Endothelial cell of umbilical vein (primary cell): ENCODE results near the gene PSMB2. TPM values are rescaled to one million over a fixed set of nuclear protein-coding genes. Genes with fewer than 3 reads are reported as not detected.

Source experiments
- BruUV-seq: library from RNA; stranded (reverse); fragments of 400-500 nt; replicated peaks from 2 replicates; lab custom pipeline; 2021; lab: Mats Ljungman, UMichigan
- CTCF ChIA-PET: fragments of 300-600, 350-600 bp; sonication (Branson Sonifier 250); formaldehyde crosslinking; loops from one replicate; lab custom pipeline; 2021; ENCODE audit warnings: antibody characterized with exemption, inconsistent platforms; lab: Charles Lee
- POLR2A ChIA-PET: fragments of 300-600, 350-600 bp; sonication (Branson Sonifier 250); formaldehyde crosslinking; loops from one replicate; lab custom pipeline; 2021; ENCODE audit warnings: antibody characterized with exemption, inconsistent platforms; lab: Charles Lee
- DNase-seq: peaks from one replicate; pipeline ENCODE4 v3.0.0-alpha.2; 2011; ENCODE audit warnings: low read depth, low spot score
- FAIRE-seq: peaks from 2 replicates; lab custom pipeline; 2011; peaks lifted over from hg19 to GRCh38; lab: Jason Lieb, UNC
- H2AFZ ChIP-seq: 2 replicates; pipeline ENCODE4 v1.6.0; 2012; ENCODE audit warnings: low read depth, low read length, control low read depth, inconsistent platforms
- H3K27ac ChIP-seq: 2 replicates; pipeline ENCODE4 v1.5.1; 2011; ENCODE audit warnings: low read depth, mild to moderate bottlenecking, control low read depth, low read length, moderate library complexity; ENCODE audit not compliant: insufficient read depth
- H3K27me3 ChIP-seq, 2 experiments: 2 replicates each; pipeline versions ENCODE4 v1.6.0 to v1.6.1; 2011; ENCODE audit warnings: low read length in 2 of 2, mixed read lengths in 1 of 2; ENCODE audit not compliant: control insufficient read depth in 2 of 2, insufficient read depth in 2 of 2
- H3K36me3 ChIP-seq, 2 experiments: 2 replicates in 1 of 2; 3 replicates in 1 of 2; pipeline ENCODE4 v1.5.1; 2011; ENCODE audit warnings: low read length in 2 of 2, mild to moderate bottlenecking in 1 of 2, moderate library complexity in 1 of 2; ENCODE audit not compliant: control insufficient read depth in 2 of 2, insufficient read depth in 2 of 2; ENCODE audit errors: extremely low read depth in 1 of 2
- H3K4me1 ChIP-seq: 3 replicates; pipeline ENCODE4 v1.5.1; 2011; ENCODE audit warnings: mild to moderate bottlenecking, low read length; ENCODE audit not compliant: control insufficient read depth, insufficient read depth; ENCODE audit errors: extremely low read depth
- H3K4me2 ChIP-seq: 2 replicates; pipeline ENCODE4 v1.6.1; 2011; ENCODE audit warnings: low read length, control low read depth, mixed read lengths; ENCODE audit not compliant: insufficient read depth
- H3K4me3 ChIP-seq, 3 experiments: fragments of 200-600 bp in 1 of 3; sonication (generic), shearing (Covaris generic) in 1 of 3; replicated peaks in 1 of 3; 2 replicates each; pipeline ENCODE4 v1.5.1; 2011 to 2016; ENCODE audit warnings: control low read depth in 3 of 3, low read length in 3 of 3, mild to moderate bottlenecking in 2 of 3, inconsistent platforms in 1 of 3, low read depth in 1 of 3, moderate library complexity in 1 of 3; ENCODE audit not compliant: insufficient read depth in 1 of 3
- H3K79me2 ChIP-seq: 2 replicates; pipeline ENCODE4 v1.6.0; 2012; ENCODE audit warnings: low read length, inconsistent platforms; ENCODE audit not compliant: control insufficient read depth, insufficient read depth
- H3K9ac ChIP-seq: replicated peaks from 2 replicates; pipeline ENCODE3; 2011; ENCODE audit warnings: low read length, control low read depth; ENCODE audit not compliant: insufficient read depth; ENCODE audit errors: extremely low read depth
- H3K9me1 ChIP-seq: replicated peaks from 3 replicates; pipeline ENCODE4 v1.6.0; 2011; ENCODE audit warnings: mild to moderate bottlenecking, low read length; ENCODE audit not compliant: control insufficient read depth, insufficient read depth; ENCODE audit errors: extremely low read depth
- H3K9me3 ChIP-seq: replicated peaks from 2 replicates; pipeline ENCODE4 v1.5.1; 2012; ENCODE audit warnings: low read length, inconsistent platforms; ENCODE audit not compliant: control insufficient read depth, insufficient read depth
- H4K20me1 ChIP-seq: replicated peaks from 2 replicates; pipeline ENCODE3; 2011; ENCODE audit warnings: mild to moderate bottlenecking, low read length; ENCODE audit not compliant: control insufficient read depth, insufficient read depth; ENCODE audit errors: extremely low read depth
- CTCF ChIP-seq, 2 donors: IDR thresholded peaks; 1 replicate in 1 of 2; 2 replicates in 1 of 2; pipeline ENCODE4 v1.5.1; 2011; ENCODE audit warnings: low read length in 2 of 2, mild to moderate bottlenecking in 2 of 2, moderate library complexity in 2 of 2, control low read depth in 1 of 2, inconsistent platforms in 1 of 2, low read depth in 1 of 2; ENCODE audit not compliant: insufficient read depth in 1 of 2; ENCODE audit errors: extremely low read depth in 1 of 2
- EZH2 ChIP-seq: IDR thresholded peaks from 2 replicates; pipeline ENCODE4 v1.6.1; 2012; ENCODE audit warnings: borderline replicate concordance, low read depth, mild to moderate bottlenecking, moderate library complexity, low read length, inconsistent platforms; ENCODE audit not compliant: severe bottlenecking
- FOS ChIP-seq: IDR thresholded peaks from 2 replicates; pipeline ENCODE4 v1.6.1; 2011; ENCODE audit warnings: mild to moderate bottlenecking, low read length, moderate library complexity, borderline replicate concordance; ENCODE audit not compliant: insufficient read depth
- GATA2 ChIP-seq: IDR thresholded peaks from 2 replicates; pipeline ENCODE4 v1.7.0; 2011; ENCODE audit warnings: low read depth, mild to moderate bottlenecking, moderate library complexity, mixed read lengths, low read length; ENCODE audit not compliant: insufficient read length, insufficient read depth
- JUN ChIP-seq: IDR thresholded peaks from 2 replicates; pipeline ENCODE4 v1.6.1; 2011; ENCODE audit warnings: borderline replicate concordance, low read depth; ENCODE audit not compliant: insufficient read length, insufficient read depth
- MYC ChIP-seq: IDR thresholded peaks from one replicate; pipeline ENCODE4 v1.6.1; 2011; ENCODE audit warnings: mild to moderate bottlenecking, low read depth, low read length
- POLR2A ChIP-seq: IDR thresholded peaks from 2 replicates; pipeline ENCODE4 v1.6.1; 2012; ENCODE audit warnings: low read depth, mild to moderate bottlenecking, control low read depth, low read length
- POLR2AphosphoS5 ChIP-seq: IDR thresholded peaks from 2 replicates; pipeline ENCODE4 v1.6.1; 2012; ENCODE audit warnings: low read depth, mild to moderate bottlenecking, control low read depth, low read length, moderate library complexity; ENCODE audit not compliant: insufficient read depth
- dilution Hi-C: fragments of 300-500 bp; cut with MboI; formaldehyde crosslinking; loops from one replicate; pipeline ENCODE4 v1.15.0; 2019; ENCODE audit warnings: low sequenced_read_pairs; ENCODE audit not compliant: extremely low pct_ligation_motif_present
- intact Hi-C: fragments of 100-400 bp; cut with micrococcal nuclease; formaldehyde crosslinking; loops from one replicate; pipeline ENCODE4 v1.10.0; 2022
- polyA plus RNA-seq, 4 experiments: library from polyadenylated mRNA; depleted of rRNA in 3 of 4; stranded (reverse) in 3 of 4; unstranded in 1 of 4; fragments of >200 nt; gene quantifications; 2 replicates each; pipeline versions ENCODE4 v1.2.1 to v1.2.3, GENCODE V29; 2011 to 2012; ENCODE audit warnings: missing spikeins in 1 of 4
- total RNA-seq: library from RNA; stranded (reverse); gene quantifications from 2 replicates; pipeline ENCODE4 v1.2.3, GENCODE V29; 2021
- TF ChIP-seq, protein P1 (sequence below): IDR thresholded peaks from 2 replicates; pipeline ENCODE4 v1.6.1; 2011; ENCODE audit not compliant: insufficient read depth, insufficient read length

PSMB2 gene
- total and polyA plus RNA-seq, 2 donors (not counting 3 experiments of a cell fraction or from before 2014, with no cell fraction given), result 93.6 to 118 TPM

GRCh38 chr1:35603468-35603867 lies 37.9 kb downstream of the PSMB2 start:
- Histone ChIP-seq H3K9me1 (no peaks in the 10 kb centered on the region), H3K27me3 (no peaks in the 10 kb centered on the region), H3K4me2 (no peak overlapping the region), H3K4me1 (no peaks in the 10 kb centered on the region), H3K79me2 (peaks cover 17% of the 10 kb centered on the region), H2AFZ (no peak overlapping the region), H4K20me1 (no peaks in the 10 kb centered on the region), H3K36me3 (peaks cover 22 to 23% of the 10 kb centered on the region in 2 experiments), H3K9ac (no peak overlapping the region), H3K27ac (no peak overlapping the region), H3K9me3 (no peaks in the 10 kb centered on the region), H3K4me3 (no peak overlapping the region)
- dilution Hi-C loops (no loop called here), intact Hi-C loops (no loop called here)
- DNase-seq (no peak), FAIRE-seq (no peak)
- BruUV-seq, result no TSS peak
- ChIA-PET POLR2A (no interaction called here), CTCF (interaction anchor here (0.7 to 1.1 kb wide), 3 partner anchors 16 to 138 kb away, joined by 3 to 4 read pairs (median 3); no protein-coding TSS in a partner anchor)
- TF ChIP-seq CTCF (IDR thresholded peaks at IDR 0.05; ENCODE audit: extremely low read depth in 1 of 2, insufficient read depth in 1 of 2, low read depth in 1 of 2, low read length in 2 of 2), result no peak
- no peak for TF ChIP-seq GATA2
- no peak for TF ChIP-seq EZH2
- no peak for TF ChIP-seq FOS
- no peak for TF ChIP-seq MYC
- TF ChIP-seq, protein P1, sequence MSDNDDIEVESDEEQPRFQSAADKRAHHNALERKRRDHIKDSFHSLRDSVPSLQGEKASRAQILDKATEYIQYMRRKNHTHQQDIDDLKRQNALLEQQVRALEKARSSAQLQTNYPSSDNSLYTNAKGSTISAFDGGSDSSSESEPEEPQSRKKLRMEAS, result no peak
- no peak for TF ChIP-seq JUN
- no peak for TF ChIP-seq POLR2AphosphoS5
- no peak for TF ChIP-seq POLR2A
